ENCODE results near the gene CLOCK. TPM values are rescaled to one million over a fixed set of nuclear protein-coding genes. Genes with fewer than 3 reads are reported as not detected.

CLOCK gene
- total and polyA plus RNA-seq, 2 of the 8 experiments (the other 6 are each of a cell fraction or from before 2014, with no cell fraction given): 7.7 to 24.2 TPM

DNA sequence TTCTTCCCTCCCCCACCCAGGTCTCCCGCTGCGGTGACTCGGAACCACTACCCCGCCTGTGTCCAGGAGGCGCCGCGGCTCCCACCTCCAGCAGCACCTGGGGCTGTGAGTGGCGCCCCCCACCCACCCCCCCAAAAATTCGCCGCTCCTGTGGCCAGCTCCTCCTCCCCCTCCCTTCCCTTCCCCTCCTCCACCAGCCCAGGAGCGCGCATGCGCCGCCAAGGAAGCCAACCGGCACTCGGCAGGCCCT, 278 bp downstream of the CLOCK start:
- no peaks in the 10 kb centered on the region for H3K79me1 ChIP-seq (ENCODE audit: low read depth, low read length)
- 0 out of 2 replicates have a peak overlapping the region, but pooled peaks have one; percentile 35 for H3K18ac ChIP-seq (ENCODE audit: extremely low read depth, low read length)
- no peak overlapping the region for H3K4ac ChIP-seq (replicated peaks; ENCODE audit: insufficient read length, low read depth, low read length)
- peaks cover 0 to 2% of the 10 kb centered on the region in 2 experiments for H4K20me1 ChIP-seq (replicated peaks in 1 of 2; ENCODE audit: control insufficient read depth in 1 of 2, insufficient read depth in 2 of 2, low read length in 2 of 2)
- peak overlapping the region; percentile 64 to 83 for H3K4me2 ChIP-seq (ENCODE audit: insufficient read depth in 1 of 2, low read depth in 2 of 2, low read length in 2 of 2)
- H3K79me2 ChIP-seq (ENCODE audit: control insufficient read depth in 1 of 2, insufficient read depth in 2 of 2, low read length in 2 of 2): peaks cover 0 to 40% of the 10 kb centered on the region in 2 experiments; a peak in 3 of 4 replicates
- H3K23ac ChIP-seq (ENCODE audit: insufficient read length): no peak overlapping the region
- 0% methylated on average over 1 of the region's 16 CpGs; no CpG with 5 or more reads in 1 of the 2 experiments for WGBS, 2 experiments (ENCODE audit: extremely low coverage in 1 of 2, insufficient coverage in 1 of 2, insufficient read length in 1 of 2, insufficient replicate concordance in 2 of 2, low coverage in 1 of 2, low lambda C conversion rate in 2 of 2, missing lambda C conversion rate in 1 of 2)
- no peak overlapping the region for H2BK20ac ChIP-seq (ENCODE audit: low read length)
- TF ChIP-seq SP4 (IDR thresholded peaks at IDR 0.05; ENCODE audit: low read length) (no peak), NRF1 (IDR thresholded peaks at IDR 0.05; ENCODE audit: low read depth, low read length) (no peak), POLR2A (IDR thresholded peaks at IDR 0.05; ENCODE audit: control extremely low read depth in 1 of 2, low read depth in 2 of 2, low read length in 2 of 2) (no peak), JUN (IDR thresholded peaks at IDR 0.05; ENCODE audit: low read depth, low read length) (no peak), PHF8 (conservative IDR thresholded peaks at IDR 0.05; ENCODE audit: low read depth, low read length) (no peak), BRCA1 (IDR thresholded peaks at IDR 0.05; ENCODE audit: low read depth, low read length) (no peak)
- TF ChIP-seq, protein P1, sequence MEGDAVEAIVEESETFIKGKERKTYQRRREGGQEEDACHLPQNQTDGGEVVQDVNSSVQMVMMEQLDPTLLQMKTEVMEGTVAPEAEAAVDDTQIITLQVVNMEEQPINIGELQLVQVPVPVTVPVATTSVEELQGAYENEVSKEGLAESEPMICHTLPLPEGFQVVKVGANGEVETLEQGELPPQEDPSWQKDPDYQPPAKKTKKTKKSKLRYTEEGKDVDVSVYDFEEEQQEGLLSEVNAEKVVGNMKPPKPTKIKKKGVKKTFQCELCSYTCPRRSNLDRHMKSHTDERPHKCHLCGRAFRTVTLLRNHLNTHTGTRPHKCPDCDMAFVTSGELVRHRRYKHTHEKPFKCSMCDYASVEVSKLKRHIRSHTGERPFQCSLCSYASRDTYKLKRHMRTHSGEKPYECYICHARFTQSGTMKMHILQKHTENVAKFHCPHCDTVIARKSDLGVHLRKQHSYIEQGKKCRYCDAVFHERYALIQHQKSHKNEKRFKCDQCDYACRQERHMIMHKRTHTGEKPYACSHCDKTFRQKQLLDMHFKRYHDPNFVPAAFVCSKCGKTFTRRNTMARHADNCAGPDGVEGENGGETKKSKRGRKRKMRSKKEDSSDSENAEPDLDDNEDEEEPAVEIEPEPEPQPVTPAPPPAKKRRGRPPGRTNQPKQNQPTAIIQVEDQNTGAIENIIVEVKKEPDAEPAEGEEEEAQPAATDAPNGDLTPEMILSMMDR (IDR thresholded peaks at IDR 0.05; ENCODE audit: control extremely low read depth in 1 of 3, insufficient read depth in 1 of 3, low read depth in 1 of 3, low read length in 3 of 3): no peak
- POLR2A ChIA-PET (ENCODE audit: partially characterized antibody): interaction anchor here (1.2 to 1.5 kb wide), 4 partner anchors 12 to 137 kb away, joined by 3 to 5 read pairs (median 3); no protein-coding TSS in a partner anchor
- H2AK5ac ChIP-seq (ENCODE audit: low read depth, low read length): no peak overlapping the region
- H4K5ac ChIP-seq (ENCODE audit: insufficient read length, low read depth, low read length): peak overlapping the region; percentile 42
- no peak overlapping the region for H4K91ac ChIP-seq (replicated peaks; ENCODE audit: insufficient read length, low read length)
- no peak overlapping the region for H4K8ac ChIP-seq (ENCODE audit: extremely low read depth, insufficient read depth, low read length)
- no peak overlapping the region for H2BK15ac ChIP-seq (ENCODE audit: low read length)
- peak overlapping the region; percentile 63 to 92 (median 78) for H3K4me3 ChIP-seq (ENCODE audit: extremely low read depth in 1 of 4, insufficient read depth in 2 of 4, low read depth in 3 of 4, low read length in 4 of 4)
- H2AFZ ChIP-seq (ENCODE audit: low read length): no peak overlapping the region
- DNase-seq (ENCODE audit: low read depth in 1 of 2, low spot score in 2 of 2): no peak
- peaks cover 5% of the 10 kb centered on the region; the same call in 1 of the 2 replicates for H3K23me2 ChIP-seq (ENCODE audit: low read depth, low read length)
- H3K27ac ChIP-seq (ENCODE audit: low read depth, low read length): peak overlapping the region; percentile 57; the same call in 1 of the 2 replicates
- H3K27me3 ChIP-seq (replicated peaks in 1 of 4; ENCODE audit: control insufficient read depth in 3 of 4, extremely low read depth in 1 of 4, insufficient read depth in 3 of 4, low read length in 3 of 4): no peaks in the 10 kb centered on the region
- CTCF ChIA-PET (ENCODE audit: partially characterized antibody): interaction anchor here (0.9 kb wide), 1 partner anchor 138 kb away, joined by 3 read pairs; no protein-coding TSS in a partner anchor
- H2BK120ac ChIP-seq (replicated peaks; ENCODE audit: low read depth, low read length): no peak overlapping the region
- no peak overlapping the region; the same call in 1 of the 2 replicates for H2BK5ac ChIP-seq (ENCODE audit: low read depth, low read length)
- no peak overlapping the region for H3K56ac ChIP-seq (replicated peaks; ENCODE audit: insufficient read length, low read depth, low read length)
- no peak overlapping the region for H3K14ac ChIP-seq (ENCODE audit: insufficient read length)
- H2BK12ac ChIP-seq (ENCODE audit: low read depth, low read length): no peak overlapping the region
- no peaks in the 10 kb centered on the region for H3K9me3 ChIP-seq (ENCODE audit: insufficient read depth in 2 of 2, low read depth in 1 of 2, low read length in 1 of 2)
- peaks cover 6 to 10% (median 8%) of the 10 kb centered on the region in 4 experiments; a peak in 5 of 7 replicates for H3K4me1 ChIP-seq (replicated peaks in 1 of 4; ENCODE audit: control insufficient read depth in 3 of 4, insufficient read depth in 4 of 4, low read length in 3 of 4)
- H3K9ac ChIP-seq (replicated peaks in 1 of 4; ENCODE audit: extremely low read depth in 1 of 4, low read depth in 3 of 4, low read length in 3 of 4): peak overlapping the region in 3 of 4 experiments; percentile 39 to 67 (median 51); a peak in 5 of 7 replicates
- H3K36me3 ChIP-seq (ENCODE audit: control insufficient read depth in 2 of 4, insufficient read depth in 4 of 4, low read length in 3 of 4): no peaks in the 10 kb centered on the region
- FAIRE-seq: no peak

Data from H1 (cell line).